Panc1 (cell line): ENCODE results near the gene POTEB3.
"Not testable (repeated sequence)": the region's sequence is repeated elsewhere in the genome, so short reads cannot be mapped to it uniquely, and the experiment has no call there.

Source experiments
- CTCF ChIP-seq: fragments of 450-650 bp; IDR thresholded peaks from 2 replicates; pipeline ENCODE4 v1.5.1; 2017; ENCODE audit warnings: mild to moderate bottlenecking
- SIN3A ChIP-seq: IDR thresholded peaks from 2 replicates; pipeline ENCODE4 v1.6.1; 2012; ENCODE audit warnings: low read depth, mild to moderate bottlenecking, low read length, moderate library complexity, borderline replicate concordance; ENCODE audit not compliant: insufficient read depth

GRCh38 chr15:21451487-21451886 lies 11.2 kb upstream of the POTEB3 start:
- not testable (repeated sequence) for TF ChIP-seq SIN3A, CTCF
